NCI-H146 treated with DMSO at 0.1 percent for 48 hours (cell line): Measurements from ENCODE around the gene TRIM69.
A peak's percentile ranks its signal among the peaks of the same experiment; 100 is the strongest.
"Not testable (repeated sequence)": the region's sequence is repeated elsewhere in the genome, so short reads cannot be mapped to it uniquely, and the experiment has no call there.

Experiments used
- DNase-seq: peaks from one replicate; lab custom pipeline; 2025; ENCODE audit not compliant: unreplicated experiment; lab: John Stamatoyannopoulos, UW

Gene TRIM69

GRCh38 chr15:44738340-44738984 is 2.1 kb downstream of the TRIM69 start:
- DNase-seq, result peak; percentile 8

- not testable (repeated sequence) for DNase-seq
Measured at GRCh38 chr15:44739222-44739847, 3.0 kb downstream of the TRIM69 start.

DNA sequence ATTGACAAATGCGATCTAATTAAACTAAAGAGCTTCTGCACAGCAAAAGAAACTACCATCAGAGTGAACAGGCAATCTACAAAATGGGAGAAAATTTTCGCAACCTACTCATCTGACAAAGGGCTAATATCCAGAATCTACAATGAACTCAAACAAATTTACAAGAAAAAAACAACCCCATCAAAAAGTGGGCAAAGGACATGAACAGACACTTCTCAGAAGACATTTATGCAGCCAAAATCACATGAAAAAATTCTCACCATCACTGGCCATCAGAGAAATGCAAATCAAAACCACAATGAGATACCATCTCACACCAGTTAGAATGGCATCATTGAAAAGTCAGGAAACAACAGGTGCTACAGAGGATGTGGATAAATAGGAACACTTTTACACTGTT is 7.1 kb downstream of the TRIM69 start:
- not testable (repeated sequence) for DNase-seq

DNA sequence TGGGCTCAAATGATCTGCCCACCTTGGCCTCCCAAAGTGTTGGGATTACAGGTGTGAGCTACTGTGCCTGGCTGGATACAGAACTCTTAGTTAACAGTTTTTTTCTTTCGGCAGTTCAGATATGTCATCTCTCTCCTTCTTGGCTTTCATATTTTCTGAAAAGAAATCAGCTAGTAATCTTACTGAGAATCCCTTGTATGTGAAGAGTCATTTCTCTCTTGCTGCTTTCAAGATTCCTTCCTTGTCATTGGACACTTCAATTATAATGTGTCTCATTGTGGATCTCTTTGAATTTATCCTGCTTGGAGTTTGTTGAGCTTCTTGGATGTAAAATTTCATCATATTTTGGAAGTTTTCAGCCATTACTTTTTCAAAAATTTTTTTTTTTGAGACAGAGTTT is 17.0 kb downstream of the TRIM69 start:
- no peak for DNase-seq

DNA sequence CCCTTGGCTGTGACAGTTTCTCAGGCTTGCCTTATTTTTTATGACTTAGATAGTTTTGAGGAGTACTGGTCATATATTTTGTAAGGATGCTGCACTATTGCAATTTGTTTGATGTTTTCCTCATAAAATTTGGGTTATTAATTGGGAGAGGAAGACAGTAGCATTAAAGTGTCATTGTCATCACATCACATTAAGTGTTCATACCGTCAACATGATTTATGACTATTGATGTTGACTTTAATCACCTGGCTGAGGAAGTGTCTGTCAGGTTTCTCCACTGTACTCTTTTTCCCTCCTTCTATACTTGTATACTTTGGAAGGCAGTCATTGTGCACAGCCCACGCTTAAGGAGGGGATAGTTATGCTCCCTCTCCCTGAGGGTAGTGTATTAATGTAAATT is 26.9 kb downstream of the TRIM69 start:
- DNase-seq, result no peak

DNA sequence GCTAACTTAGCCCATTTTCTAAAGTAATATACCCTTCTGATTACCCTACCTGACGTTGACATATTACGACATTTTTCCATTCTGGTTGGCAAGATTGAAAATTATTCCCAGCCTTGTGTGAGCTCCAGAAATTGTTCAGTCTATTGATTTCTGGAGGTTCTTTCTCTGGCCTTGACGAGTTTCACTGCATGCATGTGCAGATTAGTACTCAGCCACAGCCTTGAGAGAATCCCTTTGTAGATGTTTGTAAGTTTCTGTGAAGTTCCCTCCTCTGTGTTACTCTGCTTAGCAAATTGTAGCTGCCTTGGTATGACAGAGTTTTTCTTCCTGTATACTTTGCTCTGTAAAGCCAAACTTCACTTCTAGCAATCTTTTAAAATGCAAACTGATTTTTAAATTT is 27.5 kb downstream of the TRIM69 start:
- no peak for DNase-seq

- no peak for DNase-seq
Measured at GRCh38 chr15:44765036-44765435, 28.7 kb downstream of the TRIM69 start.

DNA sequence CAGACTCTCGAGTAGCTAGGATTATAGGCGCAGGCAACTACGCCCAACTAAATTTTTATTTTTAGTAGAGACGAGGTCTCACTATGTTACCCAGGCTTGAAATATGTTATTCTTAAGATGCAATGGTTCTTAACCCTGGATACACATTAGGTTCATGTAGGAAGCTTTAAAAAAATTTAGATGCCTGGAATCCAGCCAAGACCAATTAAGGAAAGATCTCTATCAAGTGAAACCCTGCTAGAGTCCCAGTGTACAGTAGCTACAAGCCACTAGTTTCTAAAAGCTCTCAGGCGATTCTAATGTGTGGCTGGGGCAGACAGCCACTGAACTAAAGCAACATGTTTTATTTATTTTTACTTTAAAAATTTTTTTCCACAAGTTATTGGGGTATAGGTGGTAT is 33.2 kb downstream of the TRIM69 start:
- DNase-seq, result no peak

DNA sequence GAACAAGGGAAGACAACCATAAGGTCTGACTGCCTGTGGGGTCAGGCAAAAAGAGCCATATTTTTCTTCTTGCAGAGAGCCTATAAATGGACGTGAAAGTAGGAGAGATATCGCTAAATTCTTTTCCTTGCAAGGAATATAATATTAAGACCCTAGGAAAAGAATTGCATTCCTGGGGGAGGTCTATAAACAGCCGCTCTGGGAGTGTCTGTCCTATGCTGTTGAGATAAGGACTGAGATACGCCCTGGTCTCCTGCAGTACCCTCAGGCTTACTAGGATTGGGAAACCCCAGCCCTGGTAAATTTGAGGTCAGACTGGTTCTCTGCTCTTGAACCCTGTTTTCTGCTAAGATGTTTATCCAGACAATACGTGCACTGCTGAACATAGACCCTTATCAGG is 34.4 kb downstream of the TRIM69 start:
- not testable (repeated sequence) for DNase-seq

DNA sequence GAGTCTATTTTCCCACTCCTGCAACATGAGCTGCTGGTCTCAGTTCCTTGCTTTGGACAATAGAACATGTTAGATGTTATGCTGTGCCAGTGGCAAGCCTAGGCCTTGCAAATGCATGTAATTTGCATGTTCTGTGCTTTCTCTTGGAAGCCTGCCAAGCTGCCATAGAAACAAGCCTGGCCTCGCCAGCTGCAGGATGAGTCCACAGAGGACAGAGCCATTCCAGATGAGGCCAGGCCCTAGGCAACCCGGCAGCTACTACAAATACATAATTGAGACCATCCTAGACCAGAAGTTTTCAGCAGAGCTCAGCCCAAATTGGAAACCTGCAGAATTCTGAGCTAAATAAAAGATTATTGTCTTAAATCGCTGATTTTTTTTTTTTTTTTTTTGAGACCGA is 39.6 kb downstream of the TRIM69 start:
- DNase-seq, result no peak

DNA sequence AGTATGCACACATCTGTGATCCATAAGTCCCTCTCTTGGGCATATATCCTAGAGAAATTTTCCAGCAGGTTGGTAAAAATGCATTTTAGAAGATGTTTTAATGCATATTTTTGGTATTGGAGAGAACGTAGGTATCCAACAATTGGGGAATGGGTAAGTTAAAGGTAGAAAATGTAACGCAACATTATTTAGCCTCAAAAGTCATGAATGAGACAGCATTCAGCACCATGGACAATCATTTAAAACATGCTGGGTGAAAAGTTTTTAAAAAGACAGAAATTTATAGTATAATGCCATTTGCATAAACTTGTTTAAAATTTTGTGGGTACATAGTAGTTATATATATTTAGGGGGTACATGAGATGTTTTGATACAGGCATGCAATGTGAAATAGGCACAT is 43.4 kb downstream of the TRIM69 start:
- no peak for DNase-seq

DNA sequence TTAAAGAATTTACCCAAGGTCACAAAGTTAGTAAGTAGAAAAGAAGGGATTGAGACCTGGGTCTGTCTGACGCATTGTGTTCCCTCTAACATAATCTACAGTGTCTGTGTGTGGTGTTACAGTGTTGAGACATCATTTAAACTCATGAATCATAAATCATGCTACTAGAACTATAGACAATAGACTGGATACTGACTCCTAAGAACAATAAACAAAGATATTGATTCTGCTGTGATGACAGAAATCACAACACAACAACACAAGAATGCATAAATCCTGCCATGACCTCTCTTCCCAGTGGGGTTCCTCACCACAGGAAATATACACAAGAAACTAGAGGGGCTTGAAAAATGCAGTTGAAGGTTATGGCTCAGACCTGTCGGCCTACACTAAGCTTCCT is 44.3 kb downstream of the TRIM69 start:
- no peak for DNase-seq

- no peak for DNase-seq
Measured at GRCh38 chr15:44781128-44781810, 44.9 kb downstream of the TRIM69 start.

- no peak for DNase-seq
Measured at GRCh38 chr15:44782516-44782915, 46.2 kb downstream of the TRIM69 start.

- DNase-seq, result not testable (repeated sequence)
Measured at GRCh38 chr15:44784918-44785274, 48.6 kb downstream of the TRIM69 start.

DNA sequence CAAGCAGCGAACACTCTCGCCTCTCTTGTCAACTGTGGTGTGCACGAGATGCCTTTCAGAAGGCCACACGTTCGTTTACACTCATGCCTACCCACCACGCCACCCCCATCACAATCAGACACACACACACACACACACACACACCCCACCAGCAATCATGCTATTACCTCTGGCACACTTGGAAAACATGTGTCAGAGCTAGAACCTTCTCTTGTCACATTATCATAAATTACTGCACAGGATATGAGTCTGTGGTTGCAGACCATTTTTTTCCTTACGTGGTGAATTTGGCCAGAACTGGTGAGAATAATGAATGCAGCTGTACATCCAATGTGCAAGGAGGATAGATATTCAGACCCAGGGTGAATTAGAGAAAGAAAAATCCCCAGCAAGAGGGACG is 52.4 kb downstream of the TRIM69 start:
- DNase-seq, result no peak

DNA sequence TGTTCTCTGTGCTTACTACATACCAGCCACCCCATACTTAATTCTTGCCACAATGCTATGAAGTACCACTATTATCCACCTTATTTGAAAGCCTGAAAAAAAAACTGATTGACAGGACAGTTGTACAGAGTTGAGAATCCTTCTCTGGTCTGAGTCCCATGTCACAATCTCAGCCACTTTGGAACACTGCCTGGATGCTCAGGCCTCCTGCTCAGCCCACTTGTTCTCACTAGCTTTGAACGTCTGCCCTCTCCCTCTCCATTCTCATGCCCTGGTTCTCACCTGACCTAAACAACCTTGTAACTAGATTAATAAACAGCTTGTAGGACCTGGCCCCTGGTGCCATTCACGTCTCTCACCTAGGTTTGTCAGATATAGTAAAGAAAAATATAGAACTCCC is 53.9 kb downstream of the TRIM69 start:
- no peak for DNase-seq

GRCh38 chr15:44790656-44791055 is 54.3 kb downstream of the TRIM69 start:
- DNase-seq, result no peak

DNA sequence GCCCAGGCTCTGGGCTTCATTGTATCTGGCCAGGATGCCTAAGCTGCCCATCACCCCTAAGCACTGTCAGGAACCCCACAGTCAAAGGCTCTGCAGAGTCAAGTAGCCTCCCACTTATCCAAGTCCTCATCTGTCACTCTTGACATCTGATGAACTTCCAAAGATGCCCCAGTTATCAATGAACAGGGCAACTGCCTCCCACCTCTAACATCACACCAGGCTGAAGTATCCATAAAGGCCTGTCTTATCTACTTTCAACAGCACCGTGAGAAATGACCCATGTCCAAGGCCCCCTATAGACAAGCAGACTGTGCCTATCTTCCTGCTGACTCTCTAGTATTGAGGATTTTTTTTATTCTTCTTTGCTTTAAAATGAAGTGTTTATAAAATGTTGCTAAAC is 56.4 kb downstream of the TRIM69 start:
- DNase-seq, result no peak

DNA sequence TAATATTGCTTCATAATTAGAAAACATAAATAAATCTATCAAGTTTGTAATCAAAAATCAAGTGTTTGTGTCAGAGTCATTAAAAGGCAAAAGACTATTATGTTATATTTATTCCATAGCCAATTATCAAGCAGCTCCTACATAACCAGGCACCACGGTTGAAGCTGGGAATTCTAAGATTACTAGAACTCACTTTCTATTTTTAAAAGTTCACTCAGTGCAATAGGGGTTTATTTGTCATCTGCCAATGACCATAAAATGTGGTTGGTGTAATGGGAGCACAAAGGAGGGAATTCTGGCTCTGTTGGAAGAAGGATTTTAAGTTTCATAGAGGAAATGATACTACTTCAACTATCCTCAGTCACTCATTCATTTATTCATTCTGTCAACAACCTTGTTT is 57.7 kb downstream of the TRIM69 start:
- DNase-seq, result no peak

GRCh38 chr15:44796508-44796907 is 60.2 kb downstream of the TRIM69 start:
- DNase-seq, result no peak

GRCh38 chr15:44798826-44799225 is 62.5 kb downstream of the TRIM69 start:
- DNase-seq, result peak; percentile 0

- DNase-seq, result no peak
Measured at GRCh38 chr15:44801364-44801763, 65.0 kb downstream of the TRIM69 start.
